Esophagus muscularis mucosa (tissue), 4 donors: ENCODE data around the gene IFIT1B. TPM values are rescaled to one million over a fixed set of nuclear protein-coding genes. Genes with fewer than 3 reads are reported as not detected.

Experiments
- DNase-seq: peaks from one replicate; pipeline ENCODE4 v3.0.0-alpha.2; 2017; ENCODE audit errors: extremely low spot score
- H3K27ac ChIP-seq, 4 donors: fragments of 200-600 bp; sonication (generic); replicated peaks in 1 of 4; 1 replicate in 3 of 4; 2 replicates in 1 of 4; pipeline ENCODE4 v1.5.1; 2016 to 2019; ENCODE audit warnings: mild to moderate bottlenecking in 1 of 4
- H3K27me3 ChIP-seq, 4 donors: fragments of 200-600 bp; sonication (generic); one replicate each; pipeline versions ENCODE4 v1.5.1 to v1.6.0; 2016 to 2019
- H3K36me3 ChIP-seq, 4 donors: fragments of 200-600 bp; sonication (generic); one replicate each; pipeline ENCODE4 v1.5.1; 2016 to 2019
- H3K4me1 ChIP-seq, 4 donors: fragments of 200-600 bp; sonication (generic); one replicate each; pipeline ENCODE4 v1.5.1; 2016 to 2019
- H3K4me3 ChIP-seq, 4 donors: fragments of 200-600 bp; sonication (generic); 1 replicate in 2 of 4; 2 replicates in 2 of 4; pipeline ENCODE4 v1.5.1; 2016 to 2019; ENCODE audit warnings: mild to moderate bottlenecking in 4 of 4, moderate library complexity in 1 of 4
- H3K9me3 ChIP-seq, 4 donors: fragments of 200-600 bp; sonication (generic); 1 replicate in 3 of 4; 2 replicates in 1 of 4; pipeline ENCODE4 v1.5.1; 2016 to 2019
- EP300 ChIP-seq: sonication (generic); formaldehyde crosslinking; IDR thresholded peaks from one replicate; pipeline ENCODE4 v1.6.1; 2017; ENCODE audit warnings: antibody characterized with exemption
- POLR2A ChIP-seq: fragments of 450-650 bp; IDR thresholded peaks from one replicate; pipeline ENCODE4 v1.6.1; 2017; ENCODE audit warnings: antibody characterized with exemption, moderate library complexity, mild to moderate bottlenecking, low read depth
- POLR2AphosphoS5 ChIP-seq, 2 donors: sonication (generic); formaldehyde crosslinking; IDR thresholded peaks; one replicate each; pipeline ENCODE4 v1.6.1; 2017; ENCODE audit warnings: antibody characterized with exemption in 2 of 2
- WGBS: methylation state at CpG from one replicate; pipeline ENCODE4 v1.1.5; 2018; 5-methylcytosine and 5-hydroxymethylcytosine counted together
- intact Hi-C: fragments of 100-400 bp; cut with DNase I; formaldehyde crosslinking; loops from one replicate; pipeline ENCODE4 v1.15.1; 2023
- total RNA-seq, 4 donors: library from RNA; depleted of rRNA; stranded (reverse); fragments of >200 nt; gene quantifications; one replicate each; pipeline versions ENCODE4 v1.1.0 to v1.2.1, GENCODE V29; 2016
- TF ChIP-seq, protein P1 (sequence below), 3 experiments: fragments of 200-600 bp in 2 of 3; fragments of 450-650 bp in 1 of 3; sonication (generic) in 2 of 3; IDR thresholded peaks; one replicate each; pipeline ENCODE4 v1.5.1; 2017 to 2019; ENCODE audit warnings: antibody characterized with exemption in 3 of 3, mild to moderate bottlenecking in 2 of 3, moderate library complexity in 1 of 3

IFIT1B gene
- total RNA-seq, 4 donors from 2014 or later, result 0.33 TPM; not detected in 3

DNA sequence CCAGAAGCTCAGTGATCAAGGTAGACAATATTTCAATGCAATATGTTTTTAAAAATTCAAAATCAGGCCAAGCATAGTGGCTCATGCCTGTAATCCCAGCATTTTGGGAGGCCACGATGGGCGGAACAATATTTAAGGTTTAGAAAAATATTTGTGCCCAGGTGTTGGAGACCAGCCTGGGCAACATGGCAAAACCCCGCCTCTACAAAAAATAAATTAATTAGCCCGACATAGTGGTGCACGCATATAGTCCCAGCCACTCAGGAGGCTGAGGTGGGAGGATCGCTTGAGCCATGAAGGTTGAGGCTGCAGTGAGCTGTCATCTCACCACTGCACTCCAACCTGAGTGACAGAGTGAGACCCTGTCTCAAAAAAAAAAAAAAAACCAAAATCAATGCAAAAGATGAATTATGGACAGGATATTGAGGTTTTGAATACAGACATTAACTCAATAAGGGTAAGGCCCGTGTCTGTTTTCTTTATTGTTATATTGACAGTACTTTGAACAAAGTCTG, 35.6 kb downstream of the IFIT1B start:
- Histone ChIP-seq H3K27me3 (no peaks in the 10 kb centered on the region), H3K27ac (peak overlapping the region; percentile 95 to 99 (median 96)), H3K4me1 (peaks cover 26 to 43% (median 35%) of the 10 kb centered on the region in 4 donors), H3K4me3 (peak overlapping the region; percentile 84 to 97 (median 88)), H3K36me3 (peaks cover 0 to 12% (median 3%) of the 10 kb centered on the region in 4 donors), H3K9me3 (no peaks in the 10 kb centered on the region)
- 93% methylated on average over 7 of the region's 7 CpGs for WGBS
- no peak for DNase-seq
- TF ChIP-seq EP300, result no peak
- no peak for TF ChIP-seq POLR2AphosphoS5 (IDR thresholded peaks at IDR 0.05)
- TF ChIP-seq, protein P1, sequence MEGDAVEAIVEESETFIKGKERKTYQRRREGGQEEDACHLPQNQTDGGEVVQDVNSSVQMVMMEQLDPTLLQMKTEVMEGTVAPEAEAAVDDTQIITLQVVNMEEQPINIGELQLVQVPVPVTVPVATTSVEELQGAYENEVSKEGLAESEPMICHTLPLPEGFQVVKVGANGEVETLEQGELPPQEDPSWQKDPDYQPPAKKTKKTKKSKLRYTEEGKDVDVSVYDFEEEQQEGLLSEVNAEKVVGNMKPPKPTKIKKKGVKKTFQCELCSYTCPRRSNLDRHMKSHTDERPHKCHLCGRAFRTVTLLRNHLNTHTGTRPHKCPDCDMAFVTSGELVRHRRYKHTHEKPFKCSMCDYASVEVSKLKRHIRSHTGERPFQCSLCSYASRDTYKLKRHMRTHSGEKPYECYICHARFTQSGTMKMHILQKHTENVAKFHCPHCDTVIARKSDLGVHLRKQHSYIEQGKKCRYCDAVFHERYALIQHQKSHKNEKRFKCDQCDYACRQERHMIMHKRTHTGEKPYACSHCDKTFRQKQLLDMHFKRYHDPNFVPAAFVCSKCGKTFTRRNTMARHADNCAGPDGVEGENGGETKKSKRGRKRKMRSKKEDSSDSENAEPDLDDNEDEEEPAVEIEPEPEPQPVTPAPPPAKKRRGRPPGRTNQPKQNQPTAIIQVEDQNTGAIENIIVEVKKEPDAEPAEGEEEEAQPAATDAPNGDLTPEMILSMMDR (IDR thresholded peaks at IDR 0.05), result no peak
- no peak for TF ChIP-seq POLR2A
- intact Hi-C loops, result no loop called here

DNA sequence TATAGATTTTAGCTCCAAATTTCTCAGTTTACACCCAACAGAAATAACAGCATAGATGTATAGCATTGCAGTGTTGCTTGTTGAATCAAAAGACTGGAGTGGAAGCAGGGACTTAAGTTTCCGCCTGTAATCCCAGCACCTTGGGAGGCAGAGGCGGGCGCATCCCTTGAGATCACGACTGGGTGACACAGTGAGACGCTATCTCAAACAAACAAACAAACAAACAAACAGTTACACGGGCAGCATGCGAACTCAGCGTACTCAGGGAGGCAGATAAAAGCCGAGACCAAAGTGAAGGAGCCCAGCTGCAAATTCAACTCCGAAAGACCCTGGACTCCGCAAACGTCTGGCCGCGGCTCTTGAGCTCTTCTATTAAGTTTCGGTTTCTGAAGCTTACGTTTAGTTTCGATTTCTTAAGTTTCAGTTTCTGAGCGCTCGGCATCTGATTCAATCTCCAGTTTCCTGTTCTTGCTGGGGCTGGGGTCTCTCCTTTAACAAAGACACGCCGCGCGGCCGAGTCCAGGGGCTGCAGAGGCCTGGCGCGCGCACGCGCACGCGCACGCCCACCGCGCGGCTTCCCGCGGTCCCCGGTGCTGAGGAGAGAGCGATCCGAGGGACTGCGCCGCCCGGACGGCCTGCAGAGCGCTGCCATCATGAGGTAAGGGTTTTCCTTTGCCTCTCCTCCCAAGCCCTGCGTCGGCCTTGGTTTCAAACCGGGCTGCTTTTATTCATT, 36.5 kb downstream of the IFIT1B start, which contains the start of gene IFIT5:
Gene IFIT5, plus strand, starts transcription at position 423 of the 733 bp plus-strand sequence. Its CDS starts 231 bp downstream, at position 654.
- TF ChIP-seq POLR2AphosphoS5 (IDR thresholded peaks at IDR 0.05), result peak; percentile 73 to 78
- peak; percentile 9 for TF ChIP-seq POLR2A
- no peak for TF ChIP-seq EP300
- Histone ChIP-seq H3K27me3 (no peaks in the 10 kb centered on the region), H3K4me1 (peaks cover 27 to 52% (median 42%) of the 10 kb centered on the region in 4 donors), H3K9me3 (no peaks in the 10 kb centered on the region), H3K4me3 (peak within 1 kb of the TSS; percentile 84 to 97 (median 88)), H3K36me3 (peaks cover 0 to 12% (median 3%) of the 10 kb centered on the region in 4 donors), H3K27ac (peak within 1 kb of the TSS; percentile 95 to 99 (median 96))
- DNase-seq, result peak; percentile 96
- WGBS, result 0% methylated on average over 23 of the region's 48 CpGs
- intact Hi-C loops, result no loop called here

DNA sequence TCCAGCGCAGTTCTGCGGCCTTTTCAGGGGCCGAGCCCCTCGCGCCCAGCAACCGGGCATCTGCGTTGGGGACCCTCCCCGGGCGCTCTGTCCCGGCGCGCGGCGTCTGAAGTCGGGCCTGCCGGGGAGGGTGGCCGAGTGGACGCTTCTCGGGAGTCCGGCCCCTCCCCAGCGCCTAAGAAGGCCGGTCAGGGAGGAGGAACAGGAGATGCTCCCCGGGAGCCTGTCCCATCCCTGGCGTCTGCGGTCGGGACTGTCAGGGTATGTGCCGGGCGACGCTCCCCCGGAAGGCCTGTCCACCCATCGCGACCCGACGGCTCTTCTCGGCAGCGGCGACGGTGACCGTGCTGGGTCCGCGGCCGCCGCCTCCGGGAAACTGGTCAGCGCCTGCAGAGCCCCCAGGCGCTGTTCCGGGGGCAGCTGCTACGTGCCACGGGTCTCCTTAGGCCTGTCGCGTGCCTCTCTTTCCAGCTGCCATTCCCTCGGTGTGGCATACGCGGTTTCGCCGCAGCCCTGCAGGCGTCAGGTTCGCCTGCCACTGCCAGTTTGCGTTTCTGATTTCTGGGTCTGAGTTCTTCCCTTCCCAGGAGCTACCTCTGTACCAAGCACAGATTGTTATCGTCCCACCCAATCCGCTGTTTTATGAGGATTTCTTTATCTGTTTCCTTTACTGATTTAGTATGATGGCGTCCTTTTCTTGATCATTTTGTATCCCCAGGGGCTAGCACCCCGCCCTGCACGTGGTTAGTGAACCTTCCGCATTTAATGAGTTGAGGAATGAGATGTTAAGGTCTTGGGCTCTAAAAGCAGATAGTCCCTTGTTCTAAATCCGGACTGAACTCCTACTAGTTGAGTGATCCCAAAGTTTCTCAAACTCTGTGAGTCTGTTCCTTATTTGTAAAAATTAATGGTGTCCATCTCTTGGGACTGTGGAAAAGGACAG, 37.3 kb downstream of the IFIT1B start:
- H3K27ac ChIP-seq, result peak overlapping the region; percentile 95 to 99 (median 96)
- H3K27me3 ChIP-seq, result no peaks in the 10 kb centered on the region
- peaks cover 0 to 12% (median 3%) of the 10 kb centered on the region in 4 donors for H3K36me3 ChIP-seq
- peak overlapping the region; percentile 84 to 97 (median 88) for H3K4me3 ChIP-seq
- no peaks in the 10 kb centered on the region for H3K9me3 ChIP-seq
- DNase-seq, result no peak
- intact Hi-C loops, result no loop called here
- WGBS, result 7% methylated on average over 15 of the region's 66 CpGs
- H3K4me1 ChIP-seq, result peaks cover 29 to 56% (median 47%) of the 10 kb centered on the region in 4 donors
- no peak for TF ChIP-seq EP300
- peak in 1 of 2 donors; percentile 12 for TF ChIP-seq POLR2AphosphoS5 (IDR thresholded peaks at IDR 0.05)

DNA sequence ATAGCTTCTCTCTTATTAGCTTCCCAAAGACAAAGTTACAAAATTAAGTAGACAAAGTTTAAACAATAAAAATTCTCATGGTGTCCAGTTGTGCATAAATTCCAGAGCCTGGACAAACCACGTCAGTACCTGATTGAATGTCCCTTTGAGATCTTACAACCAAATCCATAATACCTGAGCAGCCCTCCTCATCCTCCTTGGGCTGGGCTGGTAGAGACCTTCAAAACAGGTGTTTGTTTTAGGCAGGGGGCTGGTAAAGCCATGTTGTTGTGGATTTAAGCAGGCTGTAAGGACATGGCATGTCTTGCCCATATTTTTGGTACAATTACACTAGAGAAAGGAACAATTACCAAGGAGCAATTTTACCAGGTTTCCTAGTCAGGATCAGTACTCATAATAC, 38.6 kb downstream of the IFIT1B start:
- Histone ChIP-seq H3K27me3 (no peaks in the 10 kb centered on the region), H3K27ac (peak overlapping the region in 1 of 4 donors; percentile 99), H3K9me3 (no peaks in the 10 kb centered on the region), H3K4me1 (peaks cover 29 to 61% (median 47%) of the 10 kb centered on the region in 4 donors), H3K4me3 (peak overlapping the region in 2 of 4 donors; percentile 88), H3K36me3 (peaks cover 0 to 20% (median 8%) of the 10 kb centered on the region in 4 donors)
- TF ChIP-seq POLR2AphosphoS5 (IDR thresholded peaks at IDR 0.05), result no peak
- TF ChIP-seq POLR2A, result no peak
- no peak for TF ChIP-seq EP300
- TF ChIP-seq, protein P1 (IDR thresholded peaks at IDR 0.05), result no peak
- 94% methylated on average over 1 of the region's 1 CpG for WGBS
- no peak for DNase-seq
- intact Hi-C loops, result no loop called here

DNA sequence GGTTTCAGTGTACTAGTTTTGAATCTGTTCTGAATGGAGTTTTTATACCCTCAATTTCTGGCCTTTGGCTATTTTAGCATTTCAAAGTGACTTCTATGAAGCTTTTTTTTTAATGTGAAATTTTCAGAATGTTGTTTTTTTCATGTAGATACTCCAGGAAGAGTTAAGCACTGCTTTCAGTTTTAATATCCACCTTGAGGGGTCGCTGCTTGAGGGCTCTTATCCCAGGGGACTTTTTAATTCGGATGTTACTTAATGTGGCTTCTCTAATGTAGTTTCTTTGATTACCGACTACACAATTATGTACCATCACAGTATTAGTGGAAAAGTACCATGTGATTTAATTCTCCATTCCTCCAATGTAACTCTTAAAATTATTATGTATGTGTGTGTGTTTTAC, 41.7 kb downstream of the IFIT1B start:
- Histone ChIP-seq H3K4me1 (peaks cover 25 to 49% (median 37%) of the 10 kb centered on the region in 4 donors), H3K4me3 (no peak overlapping the region), H3K36me3 (peaks cover 0 to 21% (median 8%) of the 10 kb centered on the region in 4 donors), H3K27me3 (no peaks in the 10 kb centered on the region), H3K9me3 (no peaks in the 10 kb centered on the region), H3K27ac (no peak overlapping the region)
- intact Hi-C loops, result no loop called here
- TF ChIP-seq POLR2A, result no peak
- TF ChIP-seq, protein P1 (IDR thresholded peaks at IDR 0.05), result peak in 2 of 3 experiments; percentile 19 to 48
- no peak for DNase-seq
- WGBS, result 49% methylated on average over 3 of the region's 3 CpGs
